NCI-H69 (cell line): Measurements from ENCODE around the gene NAIF1.
"Not testable (repeated sequence)": the region's sequence is repeated elsewhere in the genome, so short reads cannot be mapped to it uniquely, and the experiment has no call there.

Experiments
- DNase-seq: peaks from one replicate; lab custom pipeline; 2025; lab: John Stamatoyannopoulos, UW

The NAIF1 gene

DNA sequence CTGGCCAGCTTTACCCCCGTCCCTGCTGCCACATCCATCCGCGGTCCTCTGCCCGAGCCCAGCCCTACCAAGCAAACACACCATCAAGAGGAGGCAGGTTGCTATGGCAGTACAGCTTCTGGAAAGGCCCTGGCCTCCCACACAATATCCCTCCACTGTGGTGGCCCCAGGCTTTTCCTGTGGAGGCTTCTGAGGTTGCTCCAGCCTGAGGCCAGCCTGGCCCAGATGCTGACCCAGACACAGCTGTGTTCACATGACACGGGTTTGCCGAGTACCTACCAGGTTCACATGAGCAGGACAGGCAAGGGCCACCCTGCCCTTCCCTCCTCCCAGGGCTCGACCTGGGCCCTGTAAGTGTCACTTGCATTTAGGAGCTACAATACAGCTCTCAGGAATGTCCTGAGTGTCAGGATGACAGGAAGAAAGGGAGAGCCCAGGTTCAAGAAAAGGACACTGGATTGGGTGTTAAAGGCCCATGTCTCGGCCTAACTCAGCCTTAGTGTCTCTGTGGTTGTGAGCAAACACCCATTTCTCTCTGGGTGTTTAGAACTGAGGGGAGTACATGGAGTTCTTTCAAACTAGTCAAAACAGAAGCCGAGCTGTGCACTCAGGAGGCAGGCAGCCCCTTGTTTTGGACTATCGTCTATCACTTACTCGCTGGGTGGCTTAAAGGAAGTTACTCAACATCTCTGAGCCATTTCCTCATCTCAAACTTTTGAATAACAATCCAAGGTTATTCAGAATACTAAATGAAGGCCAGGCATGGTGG, 40.2 kb downstream of the NAIF1 start:
- DNase-seq = no peak

DNA sequence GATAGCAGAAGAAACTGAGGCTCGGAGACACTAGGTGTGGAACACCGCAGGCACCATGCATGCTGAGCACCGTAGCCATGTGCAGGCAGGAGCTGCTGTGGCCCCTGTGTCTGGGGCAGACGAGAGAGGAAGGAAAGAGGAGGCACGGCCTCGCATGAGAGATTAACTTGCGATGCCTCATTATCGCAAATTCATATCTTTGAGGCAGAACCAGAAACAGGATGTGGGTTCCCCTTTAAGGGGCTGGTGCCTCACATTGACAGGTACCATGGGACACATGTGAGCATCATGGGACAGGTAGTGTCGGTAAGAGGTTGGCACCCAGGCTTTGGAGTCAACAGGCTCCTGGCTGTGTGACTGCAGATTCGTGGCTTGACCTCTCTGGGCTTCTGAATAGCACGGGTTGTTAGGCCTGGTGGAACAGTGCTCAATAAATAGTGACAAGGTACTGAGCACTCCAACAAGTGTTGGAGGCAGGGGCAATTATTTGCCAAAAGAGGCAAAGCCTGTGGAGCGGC, 40.8 kb downstream of the NAIF1 start:
- DNase-seq = no peak

DNA sequence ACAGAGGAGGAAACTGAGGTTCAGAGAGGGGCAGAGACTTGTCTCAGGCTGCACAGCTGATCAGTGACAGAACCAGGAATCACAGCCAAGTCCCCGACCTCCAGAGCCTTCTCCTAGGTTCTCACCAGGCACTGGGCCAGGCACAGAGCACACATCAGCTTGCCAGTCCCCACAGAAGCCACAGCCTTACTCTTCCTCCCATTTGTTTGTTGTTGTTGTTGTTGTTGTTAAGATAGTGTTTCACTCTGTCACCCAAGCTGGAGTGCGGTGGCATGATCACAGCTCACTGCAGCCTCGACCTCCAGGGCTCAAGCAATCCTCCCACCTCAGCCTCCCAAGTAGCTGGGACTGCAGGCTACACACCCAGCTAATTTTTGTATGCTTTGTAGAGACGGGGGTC, 41.4 kb downstream of the NAIF1 start:
- DNase-seq = no peak

DNA sequence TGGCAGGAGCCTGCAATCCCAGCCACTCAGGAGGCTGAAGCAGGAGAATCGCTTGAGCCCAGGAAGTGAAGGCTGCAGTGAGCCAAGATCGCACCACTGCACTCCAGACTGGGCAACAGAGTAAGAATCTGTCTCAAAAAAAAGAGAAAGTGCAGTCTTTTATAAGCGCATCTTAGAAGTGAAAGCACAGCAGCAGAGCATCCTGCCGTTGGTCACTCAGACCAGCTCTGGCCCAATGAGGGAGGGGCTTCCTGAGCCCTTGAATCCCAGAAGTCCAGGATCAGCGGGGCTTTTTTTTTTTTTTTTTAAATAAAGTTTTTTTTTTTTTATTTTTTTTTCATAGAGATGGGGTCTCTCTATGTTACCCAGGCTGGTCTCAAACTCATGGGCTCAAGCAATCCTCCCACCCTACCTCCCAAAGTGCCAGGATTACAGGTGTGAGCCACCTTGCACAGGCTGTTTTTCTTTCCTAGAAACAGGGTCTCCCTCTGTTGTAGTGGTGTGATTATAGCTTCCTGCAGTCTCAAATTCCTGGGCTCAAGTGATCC, 42.3 kb downstream of the NAIF1 start:
- DNase-seq = no peak

DNA sequence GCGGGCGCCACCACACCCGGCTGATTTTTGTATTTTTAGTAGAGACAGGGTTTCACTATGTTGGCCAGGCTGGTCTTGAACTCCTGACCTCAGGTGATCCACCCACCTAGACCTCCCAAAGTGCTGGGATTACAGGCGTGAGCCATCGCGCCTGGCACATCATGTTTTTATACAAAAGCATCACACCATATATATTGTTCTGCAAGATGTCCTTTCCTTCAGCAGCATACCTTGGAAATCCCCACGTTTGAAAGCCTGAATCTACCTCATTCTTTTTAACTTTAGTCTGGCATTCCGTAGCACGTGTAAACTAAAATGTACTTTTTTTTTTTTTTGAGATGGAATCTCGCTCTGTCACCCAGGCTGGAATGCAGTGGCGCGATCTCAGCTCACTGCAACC, 43.4 kb downstream of the NAIF1 start:
- not testable (repeated sequence) for DNase-seq

DNA sequence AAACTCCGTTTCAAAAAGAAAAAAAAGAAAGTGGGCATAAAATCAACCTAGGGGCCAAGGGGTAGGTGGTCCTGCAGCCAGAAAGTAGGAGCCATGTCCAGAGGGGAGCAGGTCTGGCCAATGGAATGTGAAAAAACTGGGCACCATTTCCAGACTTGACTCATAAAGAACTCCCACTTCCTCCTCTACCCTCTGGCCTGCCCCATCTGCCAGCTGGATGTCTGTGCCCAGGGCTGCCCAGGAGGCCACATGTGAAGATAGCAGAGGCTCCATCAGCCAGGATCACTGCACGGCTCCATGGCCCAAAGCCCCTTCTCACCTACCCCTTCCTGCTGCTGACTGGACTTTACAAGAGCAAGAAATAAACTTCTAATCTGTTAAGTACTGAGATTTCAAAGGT, 44.2 kb downstream of the NAIF1 start:
- no peak for DNase-seq

DNA sequence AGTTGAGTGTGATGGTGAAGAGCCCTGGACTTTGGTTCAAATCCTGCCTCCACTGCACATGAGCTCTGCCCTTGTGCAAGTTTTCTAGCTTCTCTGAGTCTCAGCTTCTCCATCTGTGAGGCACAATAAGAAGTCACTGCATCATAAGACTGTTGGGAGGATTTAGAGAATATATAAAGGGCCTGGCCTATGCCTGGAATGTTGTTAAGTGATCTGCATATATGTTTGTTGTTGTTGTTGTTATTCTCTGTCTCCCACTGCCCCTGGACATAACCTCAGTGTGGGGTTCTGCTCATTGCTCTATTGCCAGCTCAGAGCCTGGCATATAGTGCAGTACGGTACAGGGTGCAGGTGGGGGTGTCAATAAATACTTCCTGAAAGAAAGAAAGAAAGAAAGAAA, 46.0 kb downstream of the NAIF1 start:
- no peak for DNase-seq

DNA sequence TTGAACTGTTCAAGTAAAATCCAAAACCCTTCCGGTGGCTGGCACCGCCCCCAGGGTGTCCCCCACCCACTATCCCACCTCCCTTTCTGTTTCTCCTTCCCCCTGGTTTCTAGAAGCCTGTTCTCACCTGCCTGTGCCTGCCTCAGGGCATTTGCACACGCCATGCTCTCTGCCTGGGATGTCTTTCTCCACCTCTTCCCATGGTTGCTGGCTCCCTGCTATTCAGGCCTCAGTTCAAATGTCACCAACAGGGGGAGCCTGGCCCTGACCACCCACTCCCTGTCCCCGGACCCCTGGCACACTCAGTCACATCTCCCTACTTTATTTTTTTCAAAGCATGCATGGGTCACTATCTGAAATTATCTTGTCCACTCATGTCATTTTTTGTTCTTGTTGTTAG, 46.4 kb downstream of the NAIF1 start:
- peak; percentile 23 for DNase-seq

DNA sequence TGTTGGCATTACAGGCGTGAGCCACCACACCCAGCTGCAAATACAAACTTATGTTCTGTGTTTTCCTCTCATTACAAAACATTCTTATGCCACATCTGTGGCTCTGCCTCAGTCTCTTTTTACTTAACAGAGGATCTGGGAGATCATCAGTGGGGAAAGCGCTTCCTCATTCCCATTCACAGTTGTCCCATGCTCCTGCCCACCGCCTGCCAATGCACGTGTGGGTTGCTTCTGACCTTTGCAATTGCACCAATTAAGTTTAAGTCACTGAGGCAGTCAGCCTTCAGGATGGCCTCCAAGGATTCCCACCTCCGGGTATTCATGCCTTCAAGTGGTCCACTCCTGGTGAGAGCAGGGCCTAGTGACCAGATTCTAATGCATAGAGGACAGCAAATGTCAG, 51.4 kb downstream of the NAIF1 start:
- DNase-seq = no peak
